Muscle layer of colon (tissue), 2 donors: ENCODE results near the gene RASA2.

Experiments used
- H3K27ac ChIP-seq: one replicate; pipeline ENCODE4 v1.7.0; 2013; ENCODE audit warnings: low read depth, mild to moderate bottlenecking, low read length, moderate library complexity
- H3K27me3 ChIP-seq, 2 donors: one replicate each; pipeline ENCODE4 v1.7.0; 2013; ENCODE audit warnings: low read length in 2 of 2, mild to moderate bottlenecking in 2 of 2; ENCODE audit not compliant: insufficient read depth in 2 of 2, control insufficient read depth in 1 of 2
- H3K36me3 ChIP-seq: one replicate; pipeline ENCODE4 v1.7.0; 2013; ENCODE audit warnings: mild to moderate bottlenecking, low read length; ENCODE audit not compliant: insufficient read depth
- H3K4me1 ChIP-seq: one replicate; pipeline ENCODE4 v1.7.0; 2013; ENCODE audit warnings: mild to moderate bottlenecking, low read length; ENCODE audit not compliant: insufficient read depth
- H3K4me3 ChIP-seq, 2 donors: one replicate each; pipeline ENCODE4 v1.7.0; 2013; ENCODE audit warnings: low read length in 2 of 2, low read depth in 1 of 2, mild to moderate bottlenecking in 1 of 2, moderate library complexity in 1 of 2
- H3K9ac ChIP-seq: one replicate; pipeline ENCODE4 v1.7.0; 2013; ENCODE audit warnings: low read length
- H3K9me3 ChIP-seq: one replicate; pipeline ENCODE4 v1.7.0; 2013; ENCODE audit warnings: mild to moderate bottlenecking, low read length
- donor health status: abdominal sarcoma.
- donor health status: Adenocarcinoma of cecum.

RASA2 gene

DNA sequence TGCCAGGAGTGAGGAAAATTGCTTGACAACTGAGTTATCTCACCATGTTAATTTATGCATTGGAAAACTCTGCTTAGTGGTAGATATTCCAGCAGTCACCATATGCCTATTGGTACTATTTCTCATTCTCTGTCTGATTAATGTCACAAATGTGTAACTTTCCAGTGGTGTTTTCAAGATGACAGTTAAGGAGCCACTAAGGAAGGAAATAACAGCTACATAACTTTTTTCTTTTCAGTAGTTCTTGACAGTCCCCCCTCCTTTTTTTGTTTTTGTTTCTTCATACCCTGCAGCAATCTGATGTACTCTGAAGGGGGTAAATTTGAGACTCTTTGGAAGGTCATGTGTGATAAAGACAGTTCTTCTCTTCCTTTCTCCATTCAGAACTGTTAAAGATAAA, 13.1 kb downstream of the RASA2 start:
- Histone ChIP-seq H3K9me3 (no peaks in the 10 kb centered on the region), H3K4me3 (no peak overlapping the region), H3K27me3 (no peaks in the 10 kb centered on the region), H3K36me3 (no peaks in the 10 kb centered on the region), H3K27ac (no peak overlapping the region), H3K9ac (no peak overlapping the region), H3K4me1 (peaks cover 6% of the 10 kb centered on the region)

DNA sequence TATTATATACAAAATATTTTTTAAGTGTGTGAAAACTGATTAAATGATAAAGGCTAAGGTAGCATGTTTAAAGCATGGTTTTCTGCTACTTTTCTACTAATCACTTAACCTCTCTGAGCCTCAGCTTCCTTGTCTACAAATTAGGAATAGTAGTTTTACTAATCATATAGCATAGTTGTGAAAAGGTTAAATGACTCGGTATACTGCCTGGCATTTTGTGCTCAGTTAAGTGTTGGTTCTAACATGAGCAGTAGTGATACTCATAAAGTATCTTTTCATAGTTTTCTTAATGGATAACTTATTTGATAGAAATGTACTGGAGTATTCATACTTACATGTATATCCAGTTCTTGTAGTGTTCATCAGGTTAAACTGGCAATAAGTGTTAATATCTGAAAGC, 13.6 kb downstream of the RASA2 start:
- no peak overlapping the region for H3K4me3 ChIP-seq
- peaks cover 6% of the 10 kb centered on the region for H3K4me1 ChIP-seq
- H3K27me3 ChIP-seq, result no peaks in the 10 kb centered on the region
- no peak overlapping the region for H3K27ac ChIP-seq
- H3K36me3 ChIP-seq, result no peaks in the 10 kb centered on the region
- no peaks in the 10 kb centered on the region for H3K9me3 ChIP-seq
- H3K9ac ChIP-seq, result no peak overlapping the region

- Histone ChIP-seq H3K4me3 (no peak overlapping the region), H3K9me3 (no peaks in the 10 kb centered on the region), H3K27ac (no peak overlapping the region), H3K9ac (no peak overlapping the region), H3K27me3 (no peaks in the 10 kb centered on the region), H3K36me3 (no peaks in the 10 kb centered on the region), H3K4me1 (no peaks in the 10 kb centered on the region)
Measured at GRCh38 chr3:141505166-141505565, 18.3 kb downstream of the RASA2 start.

- no peaks in the 10 kb centered on the region for H3K36me3 ChIP-seq
- H3K27ac ChIP-seq, result no peak overlapping the region
- no peaks in the 10 kb centered on the region for H3K9me3 ChIP-seq
- no peaks in the 10 kb centered on the region for H3K27me3 ChIP-seq
- H3K4me3 ChIP-seq, result no peak overlapping the region
- no peaks in the 10 kb centered on the region for H3K4me1 ChIP-seq
- no peak overlapping the region for H3K9ac ChIP-seq
Measured at GRCh38 chr3:141506071-141506470, 19.2 kb downstream of the RASA2 start.

DNA sequence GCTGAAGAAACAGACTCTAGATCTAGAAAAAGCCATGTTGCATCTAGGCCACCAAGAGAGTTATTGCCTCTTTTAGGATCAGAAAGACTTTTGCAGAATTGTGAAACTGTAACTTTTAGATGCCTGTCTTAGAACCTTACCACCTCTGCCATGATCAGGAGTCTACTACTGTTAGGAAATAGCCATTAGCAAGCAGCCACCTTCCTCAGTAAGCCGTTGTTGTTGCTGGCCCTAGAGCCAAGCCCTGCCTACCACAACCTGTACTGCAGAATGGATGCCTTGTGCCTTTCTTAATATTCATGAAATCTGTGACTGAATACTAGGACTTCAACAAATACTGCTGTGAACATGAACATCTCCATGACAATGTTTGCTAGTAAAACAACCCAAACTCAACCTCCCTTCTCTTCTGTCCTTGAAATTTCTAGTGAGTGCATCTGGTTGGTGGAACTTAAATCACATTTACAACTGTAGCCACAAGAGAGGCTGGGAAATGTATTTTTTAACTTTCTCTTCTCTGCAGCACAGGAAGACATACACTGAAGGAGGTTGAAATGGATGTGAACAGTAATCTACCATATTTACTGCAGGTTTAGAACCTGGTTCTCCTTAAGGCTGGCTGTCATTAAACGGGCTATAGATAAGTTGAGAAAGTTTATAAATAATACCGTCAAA, 20.7 kb downstream of the RASA2 start:
- H3K9me3 ChIP-seq, result no peaks in the 10 kb centered on the region
- no peak overlapping the region for H3K4me3 ChIP-seq
- H3K36me3 ChIP-seq, result no peaks in the 10 kb centered on the region
- H3K4me1 ChIP-seq, result no peaks in the 10 kb centered on the region
- H3K9ac ChIP-seq, result no peak overlapping the region
- no peak overlapping the region for H3K27ac ChIP-seq
- H3K27me3 ChIP-seq, result no peaks in the 10 kb centered on the region

GRCh38 chr3:141508067-141508436, 21.2 kb downstream of the RASA2 start:
- no peaks in the 10 kb centered on the region for H3K9me3 ChIP-seq
- H3K27me3 ChIP-seq, result no peaks in the 10 kb centered on the region
- no peaks in the 10 kb centered on the region for H3K4me1 ChIP-seq
- H3K4me3 ChIP-seq, result no peak overlapping the region
- H3K9ac ChIP-seq, result no peak overlapping the region
- H3K27ac ChIP-seq, result no peak overlapping the region
- no peaks in the 10 kb centered on the region for H3K36me3 ChIP-seq

DNA sequence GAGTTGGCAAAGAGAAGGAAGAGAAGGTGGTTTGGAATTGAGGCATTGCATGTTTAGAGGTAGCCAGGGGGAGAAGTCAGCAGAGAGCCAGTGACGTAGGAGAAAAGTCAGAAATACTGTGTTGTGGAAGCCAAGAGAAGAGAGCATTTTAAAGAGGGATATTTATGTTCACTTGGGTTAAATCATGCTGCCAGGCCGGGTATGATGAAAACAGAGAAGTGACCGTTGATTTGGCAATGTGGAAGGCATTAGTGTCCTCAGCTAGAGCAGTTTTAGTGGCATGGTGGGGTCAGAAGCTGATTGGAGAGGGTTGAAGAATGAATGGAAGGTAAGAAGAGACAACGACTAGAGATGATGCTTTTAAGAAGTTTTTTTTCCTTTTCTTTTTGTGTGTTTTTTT, 24.5 kb downstream of the RASA2 start:
- Histone ChIP-seq H3K27ac (no peak overlapping the region), H3K4me1 (no peaks in the 10 kb centered on the region), H3K9me3 (no peaks in the 10 kb centered on the region), H3K9ac (no peak overlapping the region), H3K36me3 (peaks cover 8% of the 10 kb centered on the region), H3K4me3 (no peak overlapping the region), H3K27me3 (no peaks in the 10 kb centered on the region)

GRCh38 chr3:141514382-141514781, 27.6 kb downstream of the RASA2 start:
- peaks cover 17% of the 10 kb centered on the region for H3K36me3 ChIP-seq
- no peak overlapping the region for H3K9ac ChIP-seq
- H3K4me3 ChIP-seq, result no peak overlapping the region
- no peaks in the 10 kb centered on the region for H3K4me1 ChIP-seq
- no peak overlapping the region for H3K27ac ChIP-seq
- H3K9me3 ChIP-seq, result no peaks in the 10 kb centered on the region
- no peaks in the 10 kb centered on the region for H3K27me3 ChIP-seq

DNA sequence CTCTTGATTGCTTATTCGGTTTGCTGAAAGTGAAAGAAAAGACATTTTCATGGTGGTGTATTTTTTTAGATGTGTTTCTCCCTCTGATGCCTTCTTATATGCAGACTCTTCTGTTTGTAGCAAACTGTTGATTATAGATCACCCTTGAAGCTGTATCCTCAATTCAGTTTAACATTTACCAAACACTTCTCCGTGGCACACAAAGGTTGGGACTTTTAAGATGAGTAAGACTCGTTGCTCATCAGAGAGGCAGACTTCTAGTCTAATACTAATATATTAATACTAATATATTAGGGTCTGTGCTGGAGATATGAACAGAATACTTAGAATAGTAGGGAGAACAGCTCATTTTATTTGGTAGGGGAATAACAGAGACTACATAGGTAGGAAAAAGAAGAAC, 32.8 kb downstream of the RASA2 start:
- Histone ChIP-seq H3K9ac (no peak overlapping the region), H3K4me3 (no peak overlapping the region), H3K4me1 (no peaks in the 10 kb centered on the region), H3K9me3 (no peaks in the 10 kb centered on the region), H3K36me3 (peaks cover 17% of the 10 kb centered on the region), H3K27ac (no peak overlapping the region), H3K27me3 (no peaks in the 10 kb centered on the region)

- Histone ChIP-seq H3K27ac (no peak overlapping the region), H3K36me3 (peaks cover 9% of the 10 kb centered on the region), H3K4me1 (no peaks in the 10 kb centered on the region), H3K9ac (no peak overlapping the region), H3K27me3 (no peaks in the 10 kb centered on the region), H3K9me3 (no peaks in the 10 kb centered on the region), H3K4me3 (no peak overlapping the region)
Measured at GRCh38 chr3:141521781-141522180, 35.0 kb downstream of the RASA2 start.

DNA sequence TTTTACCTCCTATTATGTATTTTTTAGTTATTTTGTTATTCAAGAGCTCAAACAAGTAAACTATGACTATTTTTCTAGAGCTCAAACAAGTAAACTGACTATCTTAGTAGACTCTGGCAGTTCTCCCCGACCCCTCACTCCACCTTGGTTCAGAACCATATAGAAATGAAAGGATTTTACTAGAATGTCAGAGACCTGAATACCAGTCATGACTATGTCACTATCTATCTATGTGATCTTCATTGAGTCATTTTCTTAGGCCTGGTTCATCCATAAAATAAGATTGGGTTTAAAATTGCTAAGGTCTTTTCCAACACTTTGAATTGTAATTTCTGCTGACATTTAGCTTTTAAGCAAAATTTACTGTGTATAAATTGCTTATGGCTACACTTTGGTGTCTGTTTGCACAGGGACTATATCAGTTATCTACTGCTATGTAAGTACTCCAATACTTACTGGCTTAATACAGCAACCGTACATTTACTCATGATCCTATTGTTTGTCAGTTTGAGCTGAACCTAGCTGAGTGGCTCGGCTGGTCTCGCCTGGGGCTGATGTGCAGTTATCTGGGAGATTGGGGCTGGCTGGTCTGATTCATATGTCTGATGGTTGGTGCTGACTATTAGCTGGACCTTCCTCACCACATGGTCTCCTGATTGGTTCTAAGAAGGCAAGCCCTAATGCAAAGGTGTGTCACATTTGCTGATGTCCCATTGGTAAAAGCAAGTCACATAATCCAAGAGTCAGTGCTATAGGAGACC, 37.0 kb downstream of the RASA2 start:
- Histone ChIP-seq H3K36me3 (peaks cover 4% of the 10 kb centered on the region), H3K9ac (no peak overlapping the region), H3K27ac (no peak overlapping the region), H3K4me1 (no peaks in the 10 kb centered on the region), H3K27me3 (no peaks in the 10 kb centered on the region), H3K9me3 (no peaks in the 10 kb centered on the region), H3K4me3 (no peak overlapping the region)

DNA sequence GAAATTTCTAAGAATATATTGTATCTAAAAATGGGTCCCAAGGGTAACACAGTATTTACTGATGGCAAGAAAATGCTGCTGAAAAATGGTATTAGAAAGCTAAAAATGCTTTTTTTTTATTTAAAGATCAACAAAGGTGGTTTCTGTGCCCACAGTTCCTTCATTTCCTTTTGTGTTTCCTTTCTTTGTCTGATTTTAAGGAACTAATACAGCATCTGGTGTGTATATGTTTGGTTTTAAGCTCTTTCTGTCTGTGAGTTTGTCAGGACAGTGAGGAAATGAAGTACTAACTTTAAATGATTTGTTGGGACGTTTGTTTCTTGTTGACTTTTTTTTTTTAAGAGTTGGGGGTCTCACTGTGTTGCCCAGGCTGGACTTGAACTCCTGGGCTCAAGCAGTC, 38.2 kb downstream of the RASA2 start:
- Histone ChIP-seq H3K36me3 (peaks cover 4% of the 10 kb centered on the region), H3K27ac (no peak overlapping the region), H3K27me3 (no peaks in the 10 kb centered on the region), H3K4me3 (no peak overlapping the region), H3K4me1 (no peaks in the 10 kb centered on the region), H3K9ac (no peak overlapping the region), H3K9me3 (no peaks in the 10 kb centered on the region)
